ENCODE measurements around the gene MBD1. TPM values are rescaled to one million over a fixed set of nuclear protein-coding genes. Genes with fewer than 3 reads are reported as not detected.
"Not testable (repeated sequence)": the region's sequence is repeated elsewhere in the genome, so short reads cannot be mapped to it uniquely, and the experiment has no call there.

Gene MBD1
- total and polyA plus RNA-seq, 2 donors from 2014 or later: 24.7 to 79.3 TPM

DNA sequence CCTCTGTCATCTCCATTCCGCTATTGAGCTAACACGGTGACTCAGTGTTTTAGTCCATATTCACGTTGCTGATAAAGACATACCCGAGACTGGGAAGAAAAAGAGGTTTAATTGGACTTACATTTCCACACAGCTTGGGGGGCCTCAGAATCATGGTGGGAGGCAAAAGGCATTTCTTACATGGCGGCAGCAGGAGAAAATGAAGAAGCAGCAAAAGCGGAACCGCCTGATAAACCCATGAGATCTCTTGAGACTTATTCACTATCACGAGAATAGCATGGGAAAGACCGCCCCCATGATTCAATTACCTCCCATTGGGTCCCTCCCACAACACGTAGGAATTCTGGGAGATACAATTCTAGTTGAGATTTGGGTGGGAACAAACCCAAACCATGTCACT, 28.8 kb upstream of the MBD1 start:
- Histone ChIP-seq H3K27me3 (ENCODE audit: control insufficient read depth, insufficient read depth, low read length) (no peaks in the 10 kb centered on the region), H3K9me3 (ENCODE audit: control insufficient read depth in 2 of 3, insufficient read depth in 1 of 3, low read length in 3 of 3) (peaks cover 0 to 1% (median 0%) of the 10 kb centered on the region in 3 donors), H3K9ac (ENCODE audit: low read length in 3 of 3) (no peak overlapping the region), H3K4me1 (ENCODE audit: control insufficient read depth in 2 of 3, insufficient read depth in 2 of 3, low read depth in 1 of 3, low read length in 3 of 3) (peaks cover 0 to 8% (median 7%) of the 10 kb centered on the region in 3 donors), H3K36me3 (ENCODE audit: control insufficient read depth in 2 of 3, insufficient read depth in 3 of 3, low read length in 3 of 3) (no peaks in the 10 kb centered on the region), H3K27ac (ENCODE audit: low read depth in 2 of 2, low read length in 2 of 2) (no peak overlapping the region), H3K4me3 (ENCODE audit: low read length in 3 of 3) (no peak overlapping the region)
- intact Hi-C loops (cut with DNase I): no loop called here
- DNase-seq: no peak
- TF ChIP-seq, protein P1, sequence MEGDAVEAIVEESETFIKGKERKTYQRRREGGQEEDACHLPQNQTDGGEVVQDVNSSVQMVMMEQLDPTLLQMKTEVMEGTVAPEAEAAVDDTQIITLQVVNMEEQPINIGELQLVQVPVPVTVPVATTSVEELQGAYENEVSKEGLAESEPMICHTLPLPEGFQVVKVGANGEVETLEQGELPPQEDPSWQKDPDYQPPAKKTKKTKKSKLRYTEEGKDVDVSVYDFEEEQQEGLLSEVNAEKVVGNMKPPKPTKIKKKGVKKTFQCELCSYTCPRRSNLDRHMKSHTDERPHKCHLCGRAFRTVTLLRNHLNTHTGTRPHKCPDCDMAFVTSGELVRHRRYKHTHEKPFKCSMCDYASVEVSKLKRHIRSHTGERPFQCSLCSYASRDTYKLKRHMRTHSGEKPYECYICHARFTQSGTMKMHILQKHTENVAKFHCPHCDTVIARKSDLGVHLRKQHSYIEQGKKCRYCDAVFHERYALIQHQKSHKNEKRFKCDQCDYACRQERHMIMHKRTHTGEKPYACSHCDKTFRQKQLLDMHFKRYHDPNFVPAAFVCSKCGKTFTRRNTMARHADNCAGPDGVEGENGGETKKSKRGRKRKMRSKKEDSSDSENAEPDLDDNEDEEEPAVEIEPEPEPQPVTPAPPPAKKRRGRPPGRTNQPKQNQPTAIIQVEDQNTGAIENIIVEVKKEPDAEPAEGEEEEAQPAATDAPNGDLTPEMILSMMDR (IDR thresholded peaks at IDR 0.05; ENCODE audit: borderline replicate concordance, extremely low read depth, insufficient read depth): no peak
- no peak for FAIRE-seq

DNA sequence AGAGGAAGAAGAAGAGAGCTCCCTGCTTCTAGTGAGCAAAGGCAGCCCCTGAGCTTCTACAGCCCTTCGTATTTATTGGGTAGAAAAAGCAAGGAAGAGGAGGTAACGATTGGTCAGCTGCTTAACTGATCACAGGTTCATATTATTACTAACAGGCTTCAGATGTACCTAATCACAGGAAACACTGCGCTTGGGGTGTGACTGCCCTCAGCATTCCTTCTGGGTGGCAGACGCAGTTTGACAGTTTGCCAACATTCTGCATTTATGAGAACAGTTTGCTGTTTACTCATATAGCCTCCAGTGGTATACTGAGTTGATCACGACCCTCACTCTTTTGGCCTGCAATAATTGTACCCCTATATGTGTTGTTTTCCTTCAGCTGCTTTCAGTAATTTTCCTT, 27.5 kb upstream of the MBD1 start:
- H3K4me1 ChIP-seq (ENCODE audit: control insufficient read depth in 2 of 3, insufficient read depth in 2 of 3, low read depth in 1 of 3, low read length in 3 of 3); H3K4me3 ChIP-seq (ENCODE audit: low read length in 3 of 3); H3K9me3 ChIP-seq (ENCODE audit: control insufficient read depth in 2 of 3, insufficient read depth in 1 of 3, low read length in 3 of 3); H3K36me3 ChIP-seq (ENCODE audit: control insufficient read depth in 2 of 3, insufficient read depth in 3 of 3, low read length in 3 of 3); FAIRE-seq; H3K27ac ChIP-seq (ENCODE audit: low read depth in 2 of 2, low read length in 2 of 2); H3K9ac ChIP-seq (ENCODE audit: low read length in 3 of 3); intact Hi-C loops (cut with DNase I); DNase-seq; H3K27me3 ChIP-seq (ENCODE audit: control insufficient read depth, insufficient read depth, low read length): not testable (repeated sequence)

DNA sequence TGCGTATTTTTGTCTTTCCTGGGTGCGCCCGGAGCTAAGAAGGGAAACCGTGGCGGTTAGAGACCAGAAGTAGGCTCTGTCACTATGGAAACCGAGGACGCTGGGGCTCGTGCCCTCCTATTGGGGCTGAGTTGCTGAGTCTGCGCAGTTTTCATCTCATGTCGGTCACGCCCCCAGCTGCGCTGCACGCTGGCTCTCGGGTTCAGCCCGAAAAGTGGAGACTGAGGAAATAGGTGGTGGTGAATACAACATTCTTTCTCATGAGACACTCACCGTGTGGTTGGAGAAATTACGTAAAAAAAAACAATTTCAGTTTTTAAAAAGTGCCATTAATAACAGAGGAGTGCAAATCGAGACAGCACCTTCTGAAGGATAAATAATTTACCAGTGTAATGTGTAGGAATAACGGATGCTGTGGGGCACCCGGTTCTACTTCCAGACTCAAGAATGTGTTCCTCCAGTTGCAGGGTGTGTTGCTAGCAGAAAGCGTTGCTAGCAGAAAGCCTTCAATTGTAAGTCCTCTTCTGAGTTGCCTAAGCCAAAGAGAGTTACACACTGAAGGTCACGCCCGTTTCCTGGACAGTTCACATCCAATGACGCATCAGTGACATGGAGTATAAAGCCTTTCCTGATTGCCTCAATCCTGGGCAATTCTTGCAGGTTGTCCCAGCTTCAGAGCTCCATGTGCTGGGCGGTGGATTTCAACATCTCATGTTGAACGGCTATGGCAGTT, 26.6 kb upstream of the MBD1 start:
- H3K4me3 ChIP-seq (ENCODE audit: low read length in 3 of 3): peak overlapping the region; percentile 49 to 68 (median 67)
- intact Hi-C loops (cut with DNase I): no loop called here

DNA sequence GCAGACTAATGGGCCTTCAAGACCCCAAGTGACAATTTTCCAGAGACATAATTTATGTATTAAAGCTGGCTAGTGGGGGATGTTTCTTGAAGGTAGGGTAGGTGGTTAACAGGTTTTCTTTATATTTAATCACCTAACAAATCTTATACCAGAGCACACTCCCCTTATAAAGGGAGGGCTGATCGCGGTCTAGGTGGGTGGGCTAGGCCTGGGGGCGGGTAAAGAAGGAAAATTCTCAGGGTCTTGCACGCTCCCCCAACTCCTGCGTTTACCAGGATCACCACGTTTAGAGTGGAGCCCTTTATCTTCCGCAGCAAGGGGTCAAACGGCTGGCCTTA, 26.0 kb upstream of the MBD1 start:
- Histone ChIP-seq H3K36me3 (ENCODE audit: control insufficient read depth in 2 of 3, insufficient read depth in 3 of 3, low read length in 3 of 3) (no peaks in the 10 kb centered on the region), H3K9me3 (ENCODE audit: control insufficient read depth in 2 of 3, insufficient read depth in 1 of 3, low read length in 3 of 3) (peaks cover 0 to 2% (median 0%) of the 10 kb centered on the region in 3 donors), H3K9ac (ENCODE audit: low read length in 3 of 3) (peak overlapping the region in 2 of 3 donors; percentile 26 to 27), H3K4me3 (ENCODE audit: low read length in 3 of 3) (peak overlapping the region; percentile 49 to 68 (median 67)), H3K4me1 (ENCODE audit: control insufficient read depth in 2 of 3, insufficient read depth in 2 of 3, low read depth in 1 of 3, low read length in 3 of 3) (peaks cover 0 to 8% (median 6%) of the 10 kb centered on the region in 3 donors), H3K27me3 (ENCODE audit: control insufficient read depth, insufficient read depth, low read length) (no peaks in the 10 kb centered on the region), H3K27ac (ENCODE audit: low read depth in 2 of 2, low read length in 2 of 2) (no peak overlapping the region)
- intact Hi-C loops (cut with DNase I): no loop called here
- DNase-seq (no peak), FAIRE-seq (no peak)
- TF ChIP-seq, protein P1 (IDR thresholded peaks at IDR 0.05; ENCODE audit: borderline replicate concordance, extremely low read depth, insufficient read depth): no peak

More for the DNA sequence above, 26.6 kb upstream of the MBD1 start:
- H3K36me3 ChIP-seq (ENCODE audit: control insufficient read depth in 2 of 3, insufficient read depth in 3 of 3, low read length in 3 of 3): no peaks in the 10 kb centered on the region
- FAIRE-seq (peak; percentile 29), DNase-seq (peak; percentile 88 to 96 (median 95))
- H3K27ac ChIP-seq (ENCODE audit: low read depth in 2 of 2, low read length in 2 of 2): peak overlapping the region in 1 of 2 donors; percentile 13
- peak overlapping the region; percentile 22 to 43 (median 28) for H3K9ac ChIP-seq (ENCODE audit: low read length in 3 of 3)
- peaks cover 0 to 2% (median 0%) of the 10 kb centered on the region in 3 donors for H3K9me3 ChIP-seq (ENCODE audit: control insufficient read depth in 2 of 3, insufficient read depth in 1 of 3, low read length in 3 of 3)
- no peaks in the 10 kb centered on the region for H3K27me3 ChIP-seq (ENCODE audit: control insufficient read depth, insufficient read depth, low read length)
- TF ChIP-seq, protein P1 (IDR thresholded peaks at IDR 0.05; ENCODE audit: borderline replicate concordance, extremely low read depth, insufficient read depth): no peak
- H3K4me1 ChIP-seq (ENCODE audit: control insufficient read depth in 2 of 3, insufficient read depth in 2 of 3, low read depth in 1 of 3, low read length in 3 of 3): peaks cover 0 to 8% (median 7%) of the 10 kb centered on the region in 3 donors
